ENCODE measurements around the gene TCF12.

Gene TCF12

DNA sequence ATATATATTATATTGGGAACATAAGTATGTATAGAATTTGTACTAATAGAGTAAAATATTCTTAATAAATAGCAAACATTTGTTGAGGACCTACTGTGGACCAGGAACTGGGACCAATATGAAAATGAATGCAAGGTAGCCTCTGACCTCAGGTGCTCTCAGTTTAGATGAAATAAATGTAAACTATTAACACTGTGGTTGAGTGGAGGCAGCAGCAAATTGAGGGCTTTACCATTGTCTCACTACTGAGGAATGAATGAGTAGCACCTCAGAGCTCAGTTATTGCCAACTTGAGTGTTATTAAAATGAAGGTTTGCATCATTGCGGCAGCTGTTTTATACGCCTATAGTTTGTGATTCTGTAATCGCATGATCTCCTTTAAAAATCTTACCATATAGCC, 366.9 kb downstream of the TCF12 start:
- in situ Hi-C loops (cut with MboI; ENCODE audit: low sequenced_read_pairs, unreplicated experiment): no loop called here
- TF ChIP-seq, protein P1, sequence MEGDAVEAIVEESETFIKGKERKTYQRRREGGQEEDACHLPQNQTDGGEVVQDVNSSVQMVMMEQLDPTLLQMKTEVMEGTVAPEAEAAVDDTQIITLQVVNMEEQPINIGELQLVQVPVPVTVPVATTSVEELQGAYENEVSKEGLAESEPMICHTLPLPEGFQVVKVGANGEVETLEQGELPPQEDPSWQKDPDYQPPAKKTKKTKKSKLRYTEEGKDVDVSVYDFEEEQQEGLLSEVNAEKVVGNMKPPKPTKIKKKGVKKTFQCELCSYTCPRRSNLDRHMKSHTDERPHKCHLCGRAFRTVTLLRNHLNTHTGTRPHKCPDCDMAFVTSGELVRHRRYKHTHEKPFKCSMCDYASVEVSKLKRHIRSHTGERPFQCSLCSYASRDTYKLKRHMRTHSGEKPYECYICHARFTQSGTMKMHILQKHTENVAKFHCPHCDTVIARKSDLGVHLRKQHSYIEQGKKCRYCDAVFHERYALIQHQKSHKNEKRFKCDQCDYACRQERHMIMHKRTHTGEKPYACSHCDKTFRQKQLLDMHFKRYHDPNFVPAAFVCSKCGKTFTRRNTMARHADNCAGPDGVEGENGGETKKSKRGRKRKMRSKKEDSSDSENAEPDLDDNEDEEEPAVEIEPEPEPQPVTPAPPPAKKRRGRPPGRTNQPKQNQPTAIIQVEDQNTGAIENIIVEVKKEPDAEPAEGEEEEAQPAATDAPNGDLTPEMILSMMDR (IDR thresholded peaks at IDR 0.05; ENCODE audit: borderline replicate concordance, control extremely low read depth, extremely low read depth, insufficient read depth, missing control alignments): no peak
- no peak for DNase-seq (ENCODE audit: low spot score)

DNA sequence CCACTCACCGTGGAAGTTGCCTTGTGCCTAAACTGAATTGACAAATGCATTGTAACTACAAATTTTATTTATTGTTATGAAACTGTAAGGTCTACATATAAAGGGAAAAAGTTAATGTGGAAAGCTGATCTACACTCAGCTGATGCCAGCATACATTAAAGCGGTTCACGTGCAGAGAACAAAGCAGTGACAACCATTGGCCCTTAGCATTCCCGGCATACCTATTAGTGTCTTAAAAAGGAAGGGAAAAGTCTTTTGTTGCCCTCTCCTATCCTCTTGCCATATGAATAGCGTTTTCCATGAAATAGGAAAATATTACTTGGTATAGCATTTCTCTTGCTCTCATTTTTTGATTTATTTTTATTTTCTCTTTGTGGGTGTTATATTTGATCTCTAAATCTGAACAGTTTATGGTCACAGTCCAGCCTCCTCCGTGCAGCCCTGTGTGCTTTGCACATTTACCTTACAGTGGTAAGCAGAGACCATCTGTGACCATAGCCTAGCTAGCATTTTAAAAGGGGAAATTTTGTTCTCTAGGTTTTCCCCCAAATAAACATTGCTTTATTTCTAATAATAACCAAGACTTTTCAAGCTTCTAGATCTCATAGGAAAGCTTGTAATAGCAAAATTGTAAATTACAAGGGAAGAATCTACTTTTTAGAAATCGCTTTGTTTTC, 368.1 kb downstream of the TCF12 start:
- in situ Hi-C loops (cut with MboI; ENCODE audit: low sequenced_read_pairs, unreplicated experiment): no loop called here
- no peak for DNase-seq (ENCODE audit: low spot score)

DNA sequence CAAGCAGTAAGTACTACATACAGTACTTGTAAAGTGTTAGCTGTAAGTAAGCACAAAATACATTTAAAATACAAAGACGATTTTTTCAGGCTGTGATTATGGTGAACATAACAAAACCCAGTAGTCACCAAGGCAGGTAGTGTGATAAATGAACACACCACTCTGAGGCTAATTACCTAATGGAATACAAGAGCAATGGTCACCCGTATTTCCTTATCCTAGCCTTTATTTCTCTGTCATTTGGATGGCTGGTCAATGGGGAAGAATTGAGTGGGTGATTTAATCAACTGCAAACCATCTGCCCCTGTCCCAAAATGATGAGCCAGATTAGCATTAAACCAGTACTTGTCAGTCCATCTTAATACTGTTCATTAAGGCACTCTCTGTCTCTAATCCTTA, 368.7 kb downstream of the TCF12 start:
- in situ Hi-C loops (cut with MboI; ENCODE audit: low sequenced_read_pairs, unreplicated experiment): no loop called here
- TF ChIP-seq, protein P1 (IDR thresholded peaks at IDR 0.05; ENCODE audit: borderline replicate concordance, control extremely low read depth, extremely low read depth, insufficient read depth, missing control alignments): no peak
- no peak for DNase-seq (ENCODE audit: low spot score)

More for the DNA sequence above, 368.1 kb downstream of the TCF12 start:
- TF ChIP-seq, protein P1 (IDR thresholded peaks at IDR 0.05; ENCODE audit: borderline replicate concordance, control extremely low read depth, extremely low read depth, insufficient read depth, missing control alignments): no peak

DNA sequence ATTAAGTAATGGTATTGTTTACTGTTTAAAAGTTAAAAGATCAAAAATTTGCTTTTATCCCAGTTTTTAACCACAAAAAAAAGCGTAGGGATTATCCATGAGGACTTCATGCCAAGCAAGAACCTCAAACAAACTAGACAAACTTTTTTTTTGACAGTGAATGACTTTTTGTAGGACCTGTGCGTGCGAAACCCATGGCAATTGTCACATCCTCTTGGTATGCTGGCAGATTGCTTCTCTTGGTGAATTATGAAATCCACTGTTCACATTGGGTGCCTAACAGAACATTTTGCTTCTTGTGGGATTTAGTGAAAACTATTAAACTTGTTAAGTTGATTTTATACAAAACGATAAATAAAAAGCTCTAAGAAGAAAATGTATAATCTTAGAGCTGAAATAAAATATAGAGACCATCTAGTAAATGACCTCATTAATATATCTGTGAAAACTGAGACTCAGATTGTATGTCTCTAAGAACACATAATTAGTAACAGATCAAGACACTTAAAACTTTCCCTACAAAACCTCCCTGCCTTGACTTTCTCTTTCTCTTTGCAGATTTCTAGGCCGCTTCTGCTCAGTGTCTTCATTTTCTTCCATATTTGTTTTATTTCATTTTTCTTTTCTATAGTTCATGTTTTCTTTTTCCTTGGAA, 370.6 kb downstream of the TCF12 start:
- TF ChIP-seq, protein P1 (IDR thresholded peaks at IDR 0.05; ENCODE audit: borderline replicate concordance, control extremely low read depth, extremely low read depth, insufficient read depth, missing control alignments): no peak
- no peak for DNase-seq (ENCODE audit: low spot score)
- in situ Hi-C loops (cut with MboI; ENCODE audit: low sequenced_read_pairs, unreplicated experiment): no loop called here

DNA sequence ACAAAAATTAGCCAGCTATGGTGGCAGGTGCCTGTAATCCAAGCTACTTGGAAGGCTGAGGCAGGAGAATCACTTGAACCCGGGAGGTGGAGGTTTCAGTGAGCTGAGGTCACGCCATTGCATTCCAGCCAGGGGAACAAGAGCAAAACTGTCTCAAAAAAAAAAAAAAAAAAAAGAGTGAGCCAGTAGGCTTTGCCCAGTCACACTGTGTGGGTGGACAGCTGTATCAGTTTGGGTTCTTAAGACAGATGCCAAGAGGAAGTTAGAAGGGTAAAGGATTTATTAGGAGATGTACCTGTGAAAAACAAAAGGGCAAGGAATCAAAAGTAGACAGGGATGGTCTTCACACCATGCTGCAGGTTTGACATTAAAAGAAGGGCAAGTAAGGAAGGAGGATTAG, 371.7 kb downstream of the TCF12 start:
- no peak for DNase-seq (ENCODE audit: low spot score)
- TF ChIP-seq, protein P1 (IDR thresholded peaks at IDR 0.05; ENCODE audit: borderline replicate concordance, control extremely low read depth, extremely low read depth, insufficient read depth, missing control alignments): no peak
- in situ Hi-C loops (cut with MboI; ENCODE audit: low sequenced_read_pairs, unreplicated experiment): no loop called here

DNA sequence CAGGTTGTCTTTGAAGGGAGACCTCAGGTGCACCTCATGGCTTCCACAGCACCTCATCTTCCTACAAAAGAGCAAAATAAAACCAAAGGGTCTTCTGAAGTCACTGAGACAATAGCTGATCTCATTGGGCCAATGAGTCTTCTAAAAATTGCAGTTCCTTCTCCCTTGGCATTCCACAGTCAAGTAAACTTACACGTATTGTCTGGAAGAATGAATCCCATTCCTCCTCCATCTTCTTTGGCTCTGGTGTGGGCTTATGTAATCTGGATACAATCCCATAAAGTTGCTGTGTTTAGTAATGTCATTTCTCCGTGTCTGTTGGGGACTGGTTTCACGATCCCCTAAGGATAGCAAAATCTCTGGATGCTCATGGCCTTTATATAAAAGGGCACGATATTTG, 372.4 kb downstream of the TCF12 start:
- DNase-seq (ENCODE audit: low spot score): no peak
- in situ Hi-C loops (cut with MboI; ENCODE audit: low sequenced_read_pairs, unreplicated experiment): no loop called here

More for the DNA sequence above, 372.4 kb downstream of the TCF12 start:
- TF ChIP-seq, protein P1 (IDR thresholded peaks at IDR 0.05; ENCODE audit: borderline replicate concordance, control extremely low read depth, extremely low read depth, insufficient read depth, missing control alignments): no peak
